Liver (tissue), 9 donors: Measurements from ENCODE around the gene CBR3. TPM values are rescaled to one million over a fixed set of nuclear protein-coding genes. Genes with fewer than 3 reads are reported as not detected.

Experiments used
- DNase-seq: peaks from one replicate; pipeline ENCODE4 v3.0.0-alpha.2; 2017; ENCODE audit warnings: low spot score
- H3K27ac ChIP-seq, 2 donors: one replicate each; pipeline ENCODE4 v1.7.0; 2013; ENCODE audit warnings: inconsistent platforms in 2 of 2, low read length in 2 of 2, control low read depth in 1 of 2, low read depth in 1 of 2, mild to moderate bottlenecking in 1 of 2
- H3K27me3 ChIP-seq, 4 donors: one replicate each; pipeline versions ENCODE4 v1.6.1 to v1.7.0; 2013; ENCODE audit warnings: low read length in 3 of 4, inconsistent platforms in 1 of 4, mild to moderate bottlenecking in 1 of 4, moderate library complexity in 1 of 4; ENCODE audit not compliant: control insufficient read depth in 4 of 4, insufficient read depth in 4 of 4
- H3K36me3 ChIP-seq, 4 donors: one replicate each; pipeline versions ENCODE4 v1.6.1 to v1.7.0; 2013; ENCODE audit warnings: low read length in 3 of 4, mild to moderate bottlenecking in 3 of 4, low read depth in 1 of 4, moderate library complexity in 1 of 4; ENCODE audit not compliant: control insufficient read depth in 4 of 4, insufficient read depth in 3 of 4
- H3K4me1 ChIP-seq, 4 donors: one replicate each; pipeline versions ENCODE4 v1.6.1 to v1.7.0; 2013; ENCODE audit warnings: low read length in 3 of 4, mild to moderate bottlenecking in 3 of 4, moderate library complexity in 1 of 4; ENCODE audit not compliant: control insufficient read depth in 4 of 4, insufficient read depth in 4 of 4
- H3K4me3 ChIP-seq, 3 donors: one replicate each; pipeline versions ENCODE4 v1.6.1 to v1.7.0; 2013; ENCODE audit warnings: low read length in 3 of 3, control low read depth in 1 of 3, low read depth in 1 of 3, mild to moderate bottlenecking in 1 of 3
- H3K9ac ChIP-seq, 2 donors: one replicate each; pipeline ENCODE4 v1.7.0; 2013; ENCODE audit warnings: low read length in 2 of 2, mild to moderate bottlenecking in 2 of 2, moderate library complexity in 2 of 2, control low read depth in 1 of 2, low read depth in 1 of 2
- H3K9me3 ChIP-seq, 4 donors: one replicate each; pipeline versions ENCODE4 v1.6.1 to v1.7.0; 2013; ENCODE audit warnings: low read length in 3 of 4; ENCODE audit not compliant: control insufficient read depth in 4 of 4
- ATF3 ChIP-seq: IDR thresholded peaks from 2 replicates; pipeline ENCODE4 v1.6.1; 2016; ENCODE audit warnings: antibody characterized with exemption
- CTCF ChIP-seq: fragments of 150-350 bp; IDR thresholded peaks from 2 replicates; pipeline ENCODE4 v1.5.1; 2017; ENCODE audit warnings: improper control_type of control experiment, low read depth, low read length; ENCODE audit not compliant: missing input control
- EGR1 ChIP-seq, 2 donors: IDR thresholded peaks; 2 replicates each; pipeline ENCODE4 v1.6.1; 2016 to 2018; ENCODE audit warnings: antibody characterized with exemption in 2 of 2, low read depth in 2 of 2
- FOXA1 ChIP-seq: IDR thresholded peaks from 2 replicates; pipeline ENCODE4 v1.6.1; 2016; ENCODE audit warnings: antibody characterized with exemption
- FOXA2 ChIP-seq: IDR thresholded peaks from 2 replicates; pipeline ENCODE4 v1.6.1; 2016; ENCODE audit warnings: antibody characterized with exemption
- GABPA ChIP-seq, 2 donors: IDR thresholded peaks in 1 of 2; conservative IDR thresholded peaks in 1 of 2; 2 replicates each; pipeline ENCODE4 v1.6.1; 2016; ENCODE audit warnings: antibody characterized with exemption in 2 of 2, mild to moderate bottlenecking in 1 of 2, moderate library complexity in 1 of 2
- HNF4A ChIP-seq, 2 donors: conservative IDR thresholded peaks; 2 replicates each; pipeline ENCODE4 v1.6.1; 2016; ENCODE audit warnings: antibody characterized with exemption in 2 of 2, mild to moderate bottlenecking in 2 of 2
- HNF4G ChIP-seq: IDR thresholded peaks from 2 replicates; pipeline ENCODE4 v1.6.1; 2016; ENCODE audit warnings: antibody characterized with exemption
- JUND ChIP-seq, 2 donors: IDR thresholded peaks; 2 replicates each; pipeline ENCODE4 v1.6.1; 2016; ENCODE audit warnings: antibody characterized with exemption in 2 of 2
- MAX ChIP-seq: IDR thresholded peaks from 2 replicates; pipeline ENCODE4 v1.6.1; 2016; ENCODE audit warnings: antibody characterized with exemption
- NR2F2 ChIP-seq: IDR thresholded peaks from 2 replicates; pipeline ENCODE4 v1.6.1; 2016; ENCODE audit warnings: antibody characterized with exemption
- RAD21 ChIP-seq, 2 donors: IDR thresholded peaks; 2 replicates each; pipeline ENCODE4 v1.6.1; 2016; ENCODE audit warnings: antibody characterized with exemption in 2 of 2, mild to moderate bottlenecking in 2 of 2
- REST ChIP-seq: IDR thresholded peaks from 2 replicates; pipeline ENCODE4 v1.6.1; 2016; ENCODE audit warnings: antibody characterized with exemption, mild to moderate bottlenecking
- RXRA ChIP-seq, 2 donors: IDR thresholded peaks; 2 replicates each; pipeline ENCODE4 v1.6.1; 2017 to 2018; ENCODE audit warnings: antibody characterized with exemption in 2 of 2, mild to moderate bottlenecking in 1 of 2
- SP1 ChIP-seq: IDR thresholded peaks from 2 replicates; pipeline ENCODE4 v1.6.1; 2018; ENCODE audit warnings: antibody characterized with exemption, mild to moderate bottlenecking
- TAF1 ChIP-seq: conservative IDR thresholded peaks from 2 replicates; pipeline ENCODE4 v1.6.1; 2016; ENCODE audit warnings: antibody characterized with exemption, mild to moderate bottlenecking
- YY1 ChIP-seq: IDR thresholded peaks from 2 replicates; pipeline ENCODE4 v1.6.1; 2016; ENCODE audit warnings: antibody characterized with exemption, mild to moderate bottlenecking
- ZBTB33 ChIP-seq: IDR thresholded peaks from 2 replicates; pipeline ENCODE4 v1.6.1; 2016; ENCODE audit warnings: antibody characterized with exemption
- WGBS: extraction: QIAGEN DNeasy Blood & Tissue Kit; methylation state at CpG from one replicate; pipeline ENCODE4 v1.1.7; 2013; 5-methylcytosine and 5-hydroxymethylcytosine counted together
- polyA plus RNA-seq, 2 donors: library from polyadenylated mRNA; stranded (reverse) in 1 of 2; unstranded in 1 of 2; fragments of 200-250 nt in 1 of 2; fragments of >200 nt in 1 of 2; fragmentation: Nextera tagmentation in 1 of 2; extraction: Ambion mirVana in 1 of 2; gene quantifications; one replicate each; pipeline versions ENCODE4 v1.2.1 to v1.2.3, GENCODE V29; 2013 to 2015
- total RNA-seq, 2 donors: library from RNA; depleted of rRNA; stranded (reverse); fragments of >200 nt; gene quantifications; one replicate each; pipeline ENCODE4 v1.2.3, GENCODE V29; 2014
- donor health status: healthy.
- donor health status: healthy.
- donor health status: healthy.
- donor health status: healthy.
- donor health status: healthy.

Gene CBR3
- total and polyA plus RNA-seq, 4 donors = 0.31 to 0.70 (median 0.47) TPM

- Histone ChIP-seq H3K27ac (no peak overlapping the region), H3K27me3 (no peaks in the 10 kb centered on the region), H3K36me3 (no peaks in the 10 kb centered on the region), H3K4me1 (no peaks in the 10 kb centered on the region), H3K4me3 (no peak overlapping the region), H3K9ac (no peak overlapping the region), H3K9me3 (peaks cover 0 to 3% (median 0%) of the 10 kb centered on the region in 4 donors)
- WGBS = 76% methylated on average over 3 of the region's 3 CpGs
- no peak for DNase-seq
- no peak for TF ChIP-seq RXRA (IDR thresholded peaks at IDR 0.05)
- no peak for TF ChIP-seq HNF4A (conservative IDR thresholded peaks at IDR 0.05)
- TF ChIP-seq FOXA1 = no peak
- TF ChIP-seq GABPA (IDR thresholded peaks at IDR 0.05 in 1 of 2, conservative IDR thresholded peaks at IDR 0.05 in 1 of 2) = no peak
- TF ChIP-seq ATF3 = no peak
- TF ChIP-seq NR2F2 = no peak
- TF ChIP-seq CTCF = no peak
- TF ChIP-seq YY1 = no peak
- TF ChIP-seq TAF1 = no peak
- TF ChIP-seq FOXA2 = no peak
- TF ChIP-seq MAX = no peak
- no peak for TF ChIP-seq JUND (IDR thresholded peaks at IDR 0.05)
- no peak for TF ChIP-seq SP1
- no peak for TF ChIP-seq ZBTB33
- no peak for TF ChIP-seq REST
- no peak for TF ChIP-seq EGR1 (IDR thresholded peaks at IDR 0.05; ENCODE audit: low read depth in 2 of 2)
- TF ChIP-seq HNF4G = no peak
- no peak for TF ChIP-seq RAD21 (IDR thresholded peaks at IDR 0.05)
These were observed 44.9 kb upstream of the CBR3 start for GRCh38 chr21:36089946-36090345.

- Histone ChIP-seq H3K27me3 (no peaks in the 10 kb centered on the region), H3K4me3 (no peak overlapping the region), H3K36me3 (no peaks in the 10 kb centered on the region), H3K9me3 (peaks cover 0 to 3% (median 0%) of the 10 kb centered on the region in 4 donors), H3K9ac (no peak overlapping the region), H3K27ac (no peak overlapping the region), H3K4me1 (no peaks in the 10 kb centered on the region)
- TF ChIP-seq HNF4G (no peak), YY1 (no peak), CTCF (no peak), MAX (no peak), RXRA (IDR thresholded peaks at IDR 0.05) (no peak), ZBTB33 (no peak)
- DNase-seq = no peak
These were observed 42.2 kb upstream of the CBR3 start for GRCh38 chr21:36092681-36093080.
